ENCODE results near the gene SUSD2. TPM values are rescaled to one million over a fixed set of nuclear protein-coding genes. Genes with fewer than 3 reads are reported as not detected.
A peak's percentile ranks its signal among the peaks of the same experiment; 100 is the strongest.

Gene SUSD2
- total RNA-seq, 2 experiments from 2014 or later = 0.38 to 0.54 TPM

DNA sequence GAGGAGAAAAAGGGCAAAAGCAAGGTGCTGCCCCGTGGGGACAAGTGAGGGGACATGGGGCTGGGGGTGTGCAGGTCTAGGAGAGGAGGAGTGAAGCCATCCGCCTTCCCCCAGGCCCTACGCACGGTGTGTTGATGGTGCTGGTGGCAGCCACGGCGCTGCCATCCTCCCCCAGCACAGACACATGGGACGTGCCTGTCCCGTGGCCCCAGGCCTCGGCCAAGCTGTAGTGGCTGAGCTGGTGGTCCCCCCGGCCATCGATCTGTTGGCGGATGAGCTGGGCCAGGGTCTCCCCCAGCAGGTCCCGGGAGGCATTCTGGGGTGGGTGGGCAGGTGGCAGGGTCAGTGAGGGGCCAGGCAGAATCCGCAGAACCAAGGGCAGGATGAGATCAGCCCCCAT is 44.7 kb downstream of the SUSD2 start:
- Histone ChIP-seq H2AFZ (ENCODE audit: low read length) (no peak overlapping the region), H3K4me3 (ENCODE audit: low read depth, low read length, poor library complexity, severe bottlenecking) (no peak overlapping the region), H3K27ac (ENCODE audit: low read depth, low read length, poor library complexity, severe bottlenecking) (no peak overlapping the region), H3K4me1 (ENCODE audit: insufficient read depth, low read length, poor library complexity, severe bottlenecking) (no peaks in the 10 kb centered on the region), H3K36me3 (ENCODE audit: insufficient read depth, low read length) (no peaks in the 10 kb centered on the region), H3K4me2 (ENCODE audit: low read length) (no peak overlapping the region), H3K9me3 (ENCODE audit: low read length) (peaks cover 4% of the 10 kb centered on the region; the same call in 1 of the 2 replicates), H3K79me2 (ENCODE audit: insufficient read depth, low read depth, low read length) (no peaks in the 10 kb centered on the region), H3K9me2 (ENCODE audit: insufficient read depth, low read length) (no peaks in the 10 kb centered on the region), H4K20me1 (ENCODE audit: insufficient read depth, low read length) (no peaks in the 10 kb centered on the region)
- BruUV-seq (replicated peaks) = no TSS peak
- no peak for DNase-seq (ENCODE audit: low spot score)
- no peak for TF ChIP-seq EZH2phosphoT487 (IDR thresholded peaks at IDR 0.05; ENCODE audit: borderline replicate concordance, low read depth, low read length)
- TF ChIP-seq CTCF (conservative IDR thresholded peaks at IDR 0.05; ENCODE audit: low read length) = no peak
- ChIA-PET POLR2A (interaction anchor here (0.6 kb wide), 1 partner anchor 30 kb away, joined by 5 read pairs; no protein-coding TSS in a partner anchor), CTCF (ENCODE audit: unreplicated experiment) (no interaction called here)
- intact Hi-C loops (cut with micrococcal nuclease; ENCODE audit: unreplicated experiment) = no loop called here

- BruUV-seq (replicated peaks) = no TSS peak
- H3K79me2 ChIP-seq (ENCODE audit: insufficient read depth, low read depth, low read length) = no peaks in the 10 kb centered on the region
- H3K36me3 ChIP-seq (ENCODE audit: insufficient read depth, low read length) = no peaks in the 10 kb centered on the region
- TF ChIP-seq CTCF (conservative IDR thresholded peaks at IDR 0.05; ENCODE audit: low read length) = peak; percentile 69
- no peak for TF ChIP-seq EZH2phosphoT487 (IDR thresholded peaks at IDR 0.05; ENCODE audit: borderline replicate concordance, low read depth, low read length)
- H3K4me2 ChIP-seq (ENCODE audit: low read length) = no peak overlapping the region
- CTCF ChIA-PET (ENCODE audit: unreplicated experiment) = interaction anchor here (0.6 kb wide), 1 partner anchor 16 kb away, joined by 3 read pairs; no protein-coding TSS in a partner anchor
- no peaks in the 10 kb centered on the region for H3K9me2 ChIP-seq (ENCODE audit: insufficient read depth, low read length)
- peak; percentile 61 for DNase-seq (ENCODE audit: low spot score)
- intact Hi-C loops (cut with micrococcal nuclease; ENCODE audit: unreplicated experiment) = no loop called here
- H3K4me3 ChIP-seq (ENCODE audit: low read depth, low read length, poor library complexity, severe bottlenecking) = no peak overlapping the region
- POLR2A ChIA-PET = interaction anchor here (0.5 to 1.0 kb wide), 4 partner anchors 10 to 841 kb away, joined by 3 to 7 read pairs (median 4); no protein-coding TSS in a partner anchor
- H3K27ac ChIP-seq (ENCODE audit: low read depth, low read length, poor library complexity, severe bottlenecking) = no peak overlapping the region
- no peaks in the 10 kb centered on the region for H4K20me1 ChIP-seq (ENCODE audit: insufficient read depth, low read length)
- no peak overlapping the region for H2AFZ ChIP-seq (ENCODE audit: low read length)
- no peaks in the 10 kb centered on the region for H3K4me1 ChIP-seq (ENCODE audit: insufficient read depth, low read length, poor library complexity, severe bottlenecking)
- H3K9me3 ChIP-seq (ENCODE audit: low read length) = no peaks in the 10 kb centered on the region
Observed at GRCh38 chr22:24230911-24231656, 49.8 kb downstream of the SUSD2 start.

- Histone ChIP-seq H3K36me3 (ENCODE audit: insufficient read depth, low read length) (no peaks in the 10 kb centered on the region), H3K9me2 (ENCODE audit: insufficient read depth, low read length) (no peaks in the 10 kb centered on the region), H4K20me1 (ENCODE audit: insufficient read depth, low read length) (no peaks in the 10 kb centered on the region), H3K9me3 (ENCODE audit: low read length) (no peaks in the 10 kb centered on the region), H3K27ac (ENCODE audit: low read depth, low read length, poor library complexity, severe bottlenecking) (no peak overlapping the region), H3K4me2 (ENCODE audit: low read length) (no peak overlapping the region), H3K79me2 (ENCODE audit: insufficient read depth, low read depth, low read length) (no peaks in the 10 kb centered on the region), H3K4me3 (ENCODE audit: low read depth, low read length, poor library complexity, severe bottlenecking) (no peak overlapping the region), H3K4me1 (ENCODE audit: insufficient read depth, low read length, poor library complexity, severe bottlenecking) (no peaks in the 10 kb centered on the region), H2AFZ (ENCODE audit: low read length) (no peak overlapping the region)
- ChIA-PET CTCF (ENCODE audit: unreplicated experiment) (no interaction called here), POLR2A (interaction anchor here (0.8 kb wide), 1 partner anchor 840 kb away, joined by 7 read pairs; no protein-coding TSS in a partner anchor)
- DNase-seq (ENCODE audit: low spot score) = no peak
- TF ChIP-seq CTCF (conservative IDR thresholded peaks at IDR 0.05; ENCODE audit: low read length) (no peak), EZH2phosphoT487 (IDR thresholded peaks at IDR 0.05; ENCODE audit: borderline replicate concordance, low read depth, low read length) (no peak)
- BruUV-seq (replicated peaks) = no TSS peak
- intact Hi-C loops (cut with micrococcal nuclease; ENCODE audit: unreplicated experiment) = no loop called here
Observed at GRCh38 chr22:24231706-24232105, 50.4 kb downstream of the SUSD2 start.
